Testis (tissue), 3 donors: ENCODE measurements around the gene BICRAL. TPM values are rescaled to one million over a fixed set of nuclear protein-coding genes. Genes with fewer than 3 reads are reported as not detected.

Experiments
- DNase-seq: peaks from one replicate; pipeline ENCODE4 v3.0.0-alpha.2; 2019
- H3K27ac ChIP-seq, 2 donors: fragments of 200-600 bp; sonication (generic); one replicate each; pipeline ENCODE4 v1.5.1; 2019
- H3K27me3 ChIP-seq: fragments of 200-600 bp; sonication (generic); one replicate; pipeline ENCODE4 v1.5.1; 2019
- H3K36me3 ChIP-seq: fragments of 200-600 bp; sonication (generic); one replicate; pipeline ENCODE4 v1.5.1; 2017; ENCODE audit warnings: low read depth; ENCODE audit errors: missing control alignments
- H3K4me1 ChIP-seq: fragments of 200-600 bp; sonication (generic); one replicate; pipeline ENCODE4 v1.5.1; 2019
- H3K4me3 ChIP-seq, 2 donors: fragments of 200-600 bp; sonication (generic); one replicate each; pipeline ENCODE4 v1.5.1; 2017 to 2019
- H3K9me3 ChIP-seq: fragments of 200-600 bp; sonication (generic); one replicate; pipeline ENCODE4 v1.5.1; 2017
- POLR2A ChIP-seq: fragments of 450-650 bp; IDR thresholded peaks from one replicate; pipeline ENCODE4 v1.6.1; 2017; ENCODE audit warnings: antibody characterized with exemption, mild to moderate bottlenecking, moderate library complexity
- WGBS, 2 donors: methylation state at CpG; one replicate each; pipeline ENCODE4 v1.1.5; 2018; 5-methylcytosine and 5-hydroxymethylcytosine counted together
- intact Hi-C: fragments of 100-400 bp; cut with DNase I; formaldehyde crosslinking; loops from one replicate; pipeline ENCODE4 v1.15.1; 2023; ENCODE audit warnings: low total_unique reads
- polyA plus RNA-seq: library from polyadenylated mRNA; stranded (reverse); fragments of 350-450 nt; fragmentation: Illumina TruSeq; extraction: RNeasy Lipid Tissue Mini Kit (QIAGEN cat#74804); gene quantifications from one replicate; pipeline ENCODE4 v1.2.3, GENCODE V29; 2014; ENCODE audit warnings: low read depth, low replicate concordance; ENCODE audit not compliant: insufficient read depth
- total RNA-seq, 2 donors: library from RNA; depleted of rRNA; stranded (reverse); fragments of >200 nt; gene quantifications; one replicate each; pipeline ENCODE4 v1.2.3, GENCODE V29; 2016
- TF ChIP-seq, protein P1 (sequence below), 3 experiments: fragments of 450-650 bp in 2 of 3; fragments of 200-600 bp in 1 of 3; sonication (generic) in 1 of 3; IDR thresholded peaks; one replicate each; pipeline ENCODE4 v1.5.1; 2016 to 2019; ENCODE audit warnings: antibody characterized with exemption in 3 of 3, mild to moderate bottlenecking in 2 of 3, moderate library complexity in 1 of 3

The BICRAL gene
- total and polyA plus RNA-seq, 3 donors from 2014 or later = 12.5 to 21.1 (median 20.4) TPM

DNA sequence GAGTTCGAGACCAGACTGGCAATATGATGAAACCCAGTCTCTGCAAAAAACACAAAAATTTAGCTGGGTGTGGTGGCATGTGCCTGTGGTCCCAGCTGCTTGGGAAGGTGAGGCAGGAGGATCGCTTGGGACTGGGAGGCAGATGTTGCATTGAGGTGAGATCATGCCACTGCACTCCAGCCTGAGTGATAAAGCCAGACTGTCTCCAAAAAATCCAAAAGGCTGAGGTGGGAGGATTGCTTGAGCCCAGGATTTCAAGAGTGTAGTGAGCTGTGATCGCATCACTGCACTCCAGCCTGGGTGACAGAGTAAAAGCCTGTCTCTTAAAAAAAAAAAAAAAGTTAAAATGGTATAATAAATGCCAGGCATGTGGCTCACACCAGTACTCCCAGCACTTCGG, 132.7 kb downstream of the BICRAL start:
- WGBS, 2 donors = 77 to 91% methylated on average over 4 of the region's 4 CpGs

DNA sequence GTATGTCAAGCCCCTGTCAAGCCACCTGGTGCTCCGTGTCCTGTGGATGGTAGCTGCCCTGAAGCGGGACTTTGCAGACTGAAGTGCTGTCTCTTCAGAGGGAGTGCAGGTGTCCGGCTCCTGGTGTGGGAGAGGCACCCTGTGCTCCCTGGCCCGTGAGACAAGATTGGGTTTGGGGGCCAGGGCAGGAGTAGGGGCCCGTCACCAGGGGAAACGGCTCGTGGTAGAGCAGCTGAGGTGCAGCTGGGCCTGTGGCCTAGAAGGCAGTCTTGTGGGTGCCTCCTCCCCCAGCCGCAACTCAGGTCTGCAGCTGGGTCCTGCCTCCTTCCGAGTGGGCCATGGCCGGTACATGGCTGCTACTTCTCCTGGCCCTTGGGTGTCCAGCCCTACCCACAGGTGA, 133.9 kb downstream of the BICRAL start, which contains the start of gene PTCRA:
PTCRA (plus strand) TSS at position 322 of the 400 bp plus-strand sequence; CDS start at position 339, 17 bp downstream.
- Histone ChIP-seq H3K27ac (no peak within 1 kb of the TSS), H3K27me3 (no peaks in the 10 kb centered on the region), H3K9me3 (no peaks in the 10 kb centered on the region), H3K36me3 (no peaks in the 10 kb centered on the region), H3K4me1 (peaks cover 5% of the 10 kb centered on the region), H3K4me3 (no peak within 1 kb of the TSS)
- WGBS, 2 donors = 65 to 88% methylated on average over 8 to 10 of the region's 10 CpGs
- intact Hi-C loops = no loop called here
- DNase-seq = no peak
- TF ChIP-seq POLR2A = no peak
- TF ChIP-seq, protein P1, sequence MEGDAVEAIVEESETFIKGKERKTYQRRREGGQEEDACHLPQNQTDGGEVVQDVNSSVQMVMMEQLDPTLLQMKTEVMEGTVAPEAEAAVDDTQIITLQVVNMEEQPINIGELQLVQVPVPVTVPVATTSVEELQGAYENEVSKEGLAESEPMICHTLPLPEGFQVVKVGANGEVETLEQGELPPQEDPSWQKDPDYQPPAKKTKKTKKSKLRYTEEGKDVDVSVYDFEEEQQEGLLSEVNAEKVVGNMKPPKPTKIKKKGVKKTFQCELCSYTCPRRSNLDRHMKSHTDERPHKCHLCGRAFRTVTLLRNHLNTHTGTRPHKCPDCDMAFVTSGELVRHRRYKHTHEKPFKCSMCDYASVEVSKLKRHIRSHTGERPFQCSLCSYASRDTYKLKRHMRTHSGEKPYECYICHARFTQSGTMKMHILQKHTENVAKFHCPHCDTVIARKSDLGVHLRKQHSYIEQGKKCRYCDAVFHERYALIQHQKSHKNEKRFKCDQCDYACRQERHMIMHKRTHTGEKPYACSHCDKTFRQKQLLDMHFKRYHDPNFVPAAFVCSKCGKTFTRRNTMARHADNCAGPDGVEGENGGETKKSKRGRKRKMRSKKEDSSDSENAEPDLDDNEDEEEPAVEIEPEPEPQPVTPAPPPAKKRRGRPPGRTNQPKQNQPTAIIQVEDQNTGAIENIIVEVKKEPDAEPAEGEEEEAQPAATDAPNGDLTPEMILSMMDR (IDR thresholded peaks at IDR 0.05) = no peak

More for the DNA sequence above, 132.7 kb downstream of the BICRAL start:
- Histone ChIP-seq H3K27me3 (no peaks in the 10 kb centered on the region), H3K27ac (no peak overlapping the region), H3K36me3 (no peaks in the 10 kb centered on the region), H3K4me3 (no peak overlapping the region), H3K9me3 (no peaks in the 10 kb centered on the region), H3K4me1 (peaks cover 5% of the 10 kb centered on the region)
- TF ChIP-seq POLR2A = no peak
- TF ChIP-seq, protein P1 (IDR thresholded peaks at IDR 0.05) = no peak
- DNase-seq = no peak
- intact Hi-C loops = no loop called here

DNA sequence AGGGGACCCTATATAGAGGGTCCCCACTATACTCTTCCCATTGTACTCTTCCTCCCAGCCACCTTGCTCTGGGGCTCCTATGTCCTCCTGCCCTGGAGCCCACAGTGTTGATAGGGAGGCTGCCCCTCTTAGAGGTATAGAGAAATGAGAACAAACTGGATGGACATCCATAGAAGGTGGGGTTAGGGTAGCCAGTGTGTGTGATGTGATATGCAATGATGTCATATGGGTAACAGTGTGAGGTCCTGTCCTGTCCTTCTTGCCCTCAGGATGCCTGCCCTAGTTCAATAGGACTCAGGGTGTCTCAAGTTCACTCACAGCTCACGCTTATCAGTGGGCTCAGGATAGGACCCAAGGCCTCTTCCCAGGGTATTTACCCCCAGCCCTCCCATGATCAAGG, 134.4 kb downstream of the BICRAL start:
- no peaks in the 10 kb centered on the region for H3K9me3 ChIP-seq
- no peak for DNase-seq
- H3K4me1 ChIP-seq = peaks cover 5% of the 10 kb centered on the region
- H3K36me3 ChIP-seq = no peaks in the 10 kb centered on the region
- no peak overlapping the region for H3K4me3 ChIP-seq
- no peaks in the 10 kb centered on the region for H3K27me3 ChIP-seq
- 80 to 83% methylated on average over 1 of the region's 1 CpG for WGBS, 2 donors
- TF ChIP-seq POLR2A = no peak
- TF ChIP-seq, protein P1 (IDR thresholded peaks at IDR 0.05) = no peak
- intact Hi-C loops = no loop called here
- no peak overlapping the region for H3K27ac ChIP-seq

Other genes with a start within 250 kb of the BICRAL start
- 10 to 100 TPM; 25.8 to 26.8 TPM for gene UBR2, start 218.0 kb upstream of the BICRAL start, total RNA-seq
- gene UBR2, start 218.0 kb upstream of the BICRAL start, polyA plus RNA-seq = 11.1 TPM
- gene PRPH2, start 59.5 kb upstream of the BICRAL start, total RNA-seq = 1 to 10 TPM; 6.0 to 6.6 TPM
- 5.4 TPM for gene PRPH2, start 59.5 kb upstream of the BICRAL start, polyA plus RNA-seq
- 10 to 100 TPM; 40.2 to 52.1 TPM for gene TBCC, start 35.9 kb upstream of the BICRAL start, total RNA-seq
- gene TBCC, start 35.9 kb upstream of the BICRAL start, polyA plus RNA-seq = 35.0 TPM
- 10 to 100 TPM; 62.6 to 66.8 TPM for gene RPL7L1, start 97.6 kb downstream of the BICRAL start, total RNA-seq
- 51.4 TPM for gene RPL7L1, start 97.6 kb downstream of the BICRAL start, polyA plus RNA-seq
- gene PTCRA, start 134.0 kb downstream of the BICRAL start, total RNA-seq = under 1 TPM in 1 of 2 donors, not detected in 1; 0.56 TPM
- not detected for gene PTCRA, start 134.0 kb downstream of the BICRAL start, polyA plus RNA-seq
- gene CNPY3, start 147.4 kb downstream of the BICRAL start, total RNA-seq = 10 to 100 TPM; 40.4 to 46.7 TPM
- gene CNPY3, start 147.4 kb downstream of the BICRAL start, polyA plus RNA-seq = 74.8 TPM
- 1 to 10 TPM in 1 of 2 donors, under 1 TPM in 1; 0.31 to 1.7 TPM for gene GNMT, start 178.7 kb downstream of the BICRAL start, total RNA-seq
- 0.83 TPM for gene GNMT, start 178.7 kb downstream of the BICRAL start, polyA plus RNA-seq
- gene PEX6, start 197.1 kb downstream of the BICRAL start, total RNA-seq = 10 to 100 TPM; 22.5 to 50.4 TPM
- gene PEX6, start 197.1 kb downstream of the BICRAL start, polyA plus RNA-seq = 15.3 TPM
- gene PPP2R5D, start 202.5 kb downstream of the BICRAL start, total RNA-seq = 10 to 100 TPM; 73.4 to 74.5 TPM
- gene PPP2R5D, start 202.5 kb downstream of the BICRAL start, polyA plus RNA-seq = 82.5 TPM
- 100 to 1,000 TPM; 132 to 175 TPM for gene MEA1, start 231.9 kb downstream of the BICRAL start, total RNA-seq
- gene MEA1, start 231.9 kb downstream of the BICRAL start, polyA plus RNA-seq = 522 TPM
- 100 to 1,000 TPM; 207 to 210 TPM for gene KLHDC3, start 232.2 kb downstream of the BICRAL start, total RNA-seq
- gene KLHDC3, start 232.2 kb downstream of the BICRAL start, polyA plus RNA-seq = 422 TPM
- gene RRP36, start 239.6 kb downstream of the BICRAL start, total RNA-seq = 10 to 100 TPM; 34.2 to 49.5 TPM
- gene RRP36, start 239.6 kb downstream of the BICRAL start, polyA plus RNA-seq = 39.9 TPM